Ureter (tissue), 1 donor: ENCODE data around the gene HOXB2. TPM values are rescaled to one million over a fixed set of nuclear protein-coding genes. Genes with fewer than 3 reads are reported as not detected.
A peak's percentile ranks its signal among the peaks of the same experiment; 100 is the strongest.

Source experiments
- DNase-seq: peaks from one replicate; pipeline ENCODE4 v3.0.0-alpha.2; 2020; ENCODE audit warnings: low spot score
- total RNA-seq: library from RNA; stranded (reverse); gene quantifications from one replicate; pipeline ENCODE4 v1.2.4, GENCODE V29; 2023
- donor health status: DM: yes; HTN: yes; CAD: no.

HOXB2 gene
- total RNA-seq, 1 donor from 2014 or later = 50.7 TPM

DNA sequence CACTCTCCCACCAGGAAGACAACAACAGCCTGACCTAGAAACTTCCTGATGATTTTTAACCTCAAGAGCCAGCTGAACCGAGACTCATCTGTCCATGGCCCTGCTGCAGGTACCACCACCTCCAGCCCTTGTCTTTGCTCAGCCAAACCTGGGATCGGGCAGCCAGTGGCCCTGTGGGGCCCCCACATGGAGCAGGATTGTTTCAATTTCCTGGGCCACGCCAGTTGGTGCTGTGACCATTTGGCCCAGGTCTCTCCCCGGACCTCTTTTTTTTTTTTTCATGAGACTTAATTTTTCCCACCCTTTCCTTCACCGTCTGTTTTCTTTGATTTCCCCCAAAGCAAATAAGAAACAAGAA lies 8.3 kb upstream of the HOXB2 start:
- no peak for DNase-seq

DNA sequence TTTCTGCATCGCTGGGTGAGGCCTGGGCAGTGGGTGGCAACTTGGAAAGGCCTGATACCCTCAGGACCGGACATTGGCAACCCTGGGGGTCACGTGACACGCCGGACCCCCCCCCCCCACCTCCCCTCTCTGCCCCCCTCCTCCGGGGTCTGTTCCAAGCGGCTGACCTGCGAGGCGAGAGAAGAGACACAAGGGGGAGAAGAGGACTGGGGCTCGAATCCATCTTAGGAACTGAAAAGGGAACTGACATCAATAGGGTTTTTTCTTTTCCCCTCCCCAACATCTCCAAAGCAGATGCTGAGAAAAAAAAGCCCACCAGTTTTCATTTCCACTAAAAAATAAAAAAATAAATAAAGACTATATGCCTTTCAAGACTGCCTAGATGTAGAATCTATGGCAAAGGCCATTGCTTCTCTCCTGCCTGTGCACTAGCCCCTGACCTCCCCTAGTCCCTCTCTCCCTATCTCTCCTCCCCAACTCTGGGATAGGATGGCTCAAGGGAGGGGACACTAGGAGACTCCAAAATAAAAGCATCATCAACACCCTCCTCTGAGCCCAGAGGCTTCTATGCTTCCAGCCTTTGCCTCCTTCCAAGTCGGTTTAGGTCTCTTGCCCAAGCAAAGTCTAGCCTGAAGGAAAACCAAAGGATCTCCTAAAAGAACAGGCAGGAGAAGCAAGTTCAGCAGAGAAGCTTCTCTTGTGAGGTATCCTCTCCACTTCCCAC lies 7.7 kb upstream of the HOXB2 start:
- no peak for DNase-seq

DNA sequence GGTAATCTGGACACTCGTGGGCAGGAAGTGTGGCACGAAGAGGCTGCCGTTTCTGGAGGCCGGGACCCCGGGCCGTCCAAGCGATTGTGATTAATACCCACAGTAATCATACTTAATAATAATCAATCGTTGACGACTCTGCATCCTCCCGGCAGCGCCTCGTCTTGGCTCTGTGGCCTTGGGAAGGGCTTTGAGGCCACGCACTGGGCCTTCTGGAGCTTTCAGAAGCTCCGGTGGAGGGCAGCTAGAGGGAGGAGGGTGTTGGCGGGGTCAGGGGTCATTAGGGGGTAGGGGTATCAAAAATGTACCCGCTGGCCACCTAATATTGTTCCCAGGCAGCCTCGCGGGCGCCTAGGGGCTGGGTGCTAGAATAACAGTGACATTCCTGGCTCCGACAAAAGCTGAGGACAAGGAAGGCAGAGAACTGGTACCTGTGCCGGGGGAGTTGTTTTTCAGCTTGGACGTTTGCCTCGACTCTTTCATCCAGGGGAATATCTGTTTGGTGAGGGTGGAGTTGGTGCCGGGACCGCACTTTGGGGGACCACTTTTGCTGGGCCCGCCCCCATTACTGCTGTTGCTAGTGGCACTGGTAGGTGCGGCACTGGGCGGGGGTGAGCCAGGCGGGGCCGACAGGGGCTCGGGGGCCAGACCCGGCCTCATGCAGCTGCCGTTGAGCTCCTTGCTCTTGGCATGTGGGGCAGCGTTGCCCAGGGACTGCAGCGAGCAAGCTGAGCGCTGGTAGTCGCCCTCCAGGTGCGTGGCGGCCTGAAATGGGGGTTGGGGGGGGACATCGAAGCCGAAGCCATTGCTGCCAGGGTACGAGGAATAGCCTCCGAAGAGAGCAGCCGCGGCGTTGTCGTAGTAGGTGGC lies 6.9 kb upstream of the HOXB2 start:
- DNase-seq = no peak

GRCh38 chr17:48551214-48551555 lies 6.3 kb upstream of the HOXB2 start:
- no peak for DNase-seq

DNA sequence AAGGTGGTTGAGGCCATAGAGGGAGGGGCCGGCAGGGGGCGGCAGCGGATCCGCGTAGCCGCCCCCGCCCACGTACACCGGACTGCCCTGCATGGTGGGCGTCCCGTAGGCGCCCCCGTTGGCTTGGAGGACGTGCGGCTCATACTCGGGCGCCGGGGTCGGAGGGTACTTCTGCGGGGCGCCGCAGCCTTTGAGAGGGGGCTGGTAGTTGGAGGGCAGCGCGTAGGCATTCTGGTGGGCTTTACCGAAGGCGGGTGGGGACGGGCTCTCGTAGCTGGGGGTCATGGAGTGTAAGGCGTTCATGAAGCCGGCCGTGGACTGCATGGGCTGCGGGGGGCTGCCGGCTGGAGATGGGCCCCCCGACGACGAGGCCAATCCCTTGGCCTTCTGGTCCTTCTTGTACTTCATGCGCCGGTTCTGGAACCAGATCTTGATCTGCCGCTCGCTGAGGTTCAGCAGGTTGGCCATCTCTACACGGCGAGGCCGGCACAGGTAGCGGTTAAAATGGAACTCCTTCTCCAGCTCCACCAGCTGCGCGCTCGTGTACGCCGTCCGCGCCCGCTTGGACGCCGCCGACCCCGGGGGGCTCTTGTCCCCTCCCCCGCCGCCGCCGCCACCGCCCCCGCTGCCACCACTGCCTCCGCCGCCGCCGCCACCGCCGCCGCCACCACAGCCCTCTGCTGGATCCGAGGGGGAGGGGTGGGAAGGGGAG lies 5.7 kb upstream of the HOXB2 start:
- DNase-seq = no peak

DNA sequence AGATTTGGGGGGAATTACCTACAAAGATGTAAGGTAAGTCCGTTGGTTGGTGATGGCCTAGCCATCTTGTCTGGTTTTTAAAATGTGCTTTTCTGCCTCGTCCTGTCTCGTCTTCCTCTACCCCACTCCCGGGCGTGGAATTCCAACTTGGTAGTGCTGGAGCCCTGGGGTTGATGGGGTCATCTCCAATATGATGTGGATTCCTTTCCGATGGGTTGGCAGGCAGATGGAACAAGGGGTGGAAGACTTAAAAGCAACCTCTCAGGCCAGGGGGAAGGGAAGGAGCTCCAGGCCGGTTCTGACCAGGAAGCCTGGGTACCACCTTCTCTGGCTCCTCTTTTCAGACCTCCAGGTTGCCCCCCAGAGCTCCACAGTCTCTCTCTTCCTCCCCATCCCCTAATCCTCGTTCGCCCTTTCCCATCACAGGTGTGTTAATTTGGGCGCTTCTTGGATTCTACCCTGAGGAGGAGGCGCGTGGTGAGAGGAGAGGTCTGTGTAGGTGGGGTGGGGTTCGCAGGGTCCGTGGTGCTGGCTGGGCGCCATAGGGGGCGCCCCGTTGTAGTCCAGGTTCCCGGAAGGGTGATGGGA lies 5.1 kb upstream of the HOXB2 start:
- no peak for DNase-seq

DNA sequence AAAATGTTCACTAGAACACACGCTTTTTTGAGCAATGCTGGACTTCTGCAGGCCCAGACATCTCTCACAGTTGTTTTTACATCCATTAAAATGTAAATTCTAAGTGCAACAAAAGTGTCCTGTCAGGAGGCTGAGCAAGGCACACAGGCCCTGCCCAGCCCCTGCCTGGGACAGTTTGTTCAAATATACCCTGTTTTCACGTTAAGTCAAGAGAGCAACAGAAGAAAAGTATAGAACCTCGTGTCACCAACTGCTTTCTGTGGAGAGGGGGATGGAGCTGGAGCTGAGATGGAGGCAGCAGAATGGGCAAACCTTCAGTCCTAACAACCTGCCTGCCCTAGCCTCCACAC lies 4.3 kb upstream of the HOXB2 start:
- no peak for DNase-seq

DNA sequence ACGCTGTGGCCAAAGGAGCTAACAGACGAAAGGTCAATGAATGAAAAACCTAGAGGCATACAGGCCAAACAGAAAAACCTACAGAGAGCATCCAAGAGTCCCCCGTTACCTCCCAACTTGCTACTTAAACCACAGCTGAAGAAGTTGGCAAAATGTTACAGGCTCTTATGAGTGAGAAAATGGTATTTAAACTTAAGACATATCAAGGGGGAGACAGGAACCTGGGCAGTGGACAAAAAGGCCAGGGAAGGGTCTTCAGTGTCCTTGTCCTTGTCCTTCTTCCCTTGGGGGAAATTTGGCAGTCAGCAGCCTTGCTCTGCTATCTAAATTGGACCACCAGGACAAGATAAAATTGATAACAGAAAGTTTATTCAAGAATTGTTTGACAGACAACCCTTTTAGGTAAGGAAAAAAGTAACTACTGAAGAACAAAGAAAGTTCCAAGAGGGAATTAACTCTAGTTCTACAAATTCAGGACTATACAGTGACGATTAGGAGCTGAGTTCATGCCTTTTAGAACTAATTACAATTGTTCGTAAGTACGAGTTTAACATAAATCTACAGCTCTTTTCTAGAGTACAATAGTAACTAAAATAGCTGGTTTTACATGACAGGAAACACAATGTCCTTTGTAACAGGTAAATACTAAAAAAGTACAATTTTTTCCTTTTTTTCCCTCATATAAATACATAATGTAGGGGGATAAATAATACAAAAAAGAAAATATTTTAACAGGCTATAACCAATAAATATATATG lies 3.8 kb upstream of the HOXB2 start:
- no peak for DNase-seq

DNA sequence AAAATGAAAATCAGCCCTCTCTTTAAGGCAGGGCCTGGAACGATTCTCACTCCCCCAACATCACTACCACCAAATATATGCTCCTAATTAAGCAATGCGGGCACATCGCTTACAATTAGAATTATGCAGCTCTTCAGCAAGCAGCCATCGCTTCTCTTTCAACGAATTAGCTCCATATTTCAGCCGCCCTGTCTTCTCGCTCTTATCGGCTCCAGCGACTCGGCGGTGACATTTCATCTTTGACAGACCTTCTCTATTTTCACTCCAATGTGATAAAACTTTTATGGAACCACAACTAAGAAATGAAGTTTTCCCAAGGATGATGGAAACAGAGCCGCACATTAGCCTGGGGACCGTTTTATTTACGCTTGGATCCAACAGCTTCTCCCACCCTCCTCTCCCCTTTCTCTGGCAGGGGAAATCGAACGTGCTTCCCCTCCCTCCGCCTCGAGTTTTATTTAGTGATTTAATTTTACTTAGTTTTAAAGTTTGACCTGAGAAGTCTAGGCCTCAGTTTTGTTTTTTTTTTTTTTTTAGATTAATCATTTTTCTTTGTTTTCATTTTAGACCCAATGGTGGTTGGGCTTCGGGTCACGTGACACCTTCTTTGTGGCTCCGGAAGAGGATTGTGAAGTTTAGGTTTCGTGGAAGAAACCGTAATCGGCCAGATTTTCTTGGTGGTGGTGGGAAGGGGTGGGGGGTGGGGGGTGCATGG lies 3.1 kb upstream of the HOXB2 start:
- DNase-seq = no peak

GRCh38 chr17:48546924-48547807 lies 2.3 kb upstream of the HOXB2 start:
- no peak for DNase-seq

- DNase-seq = no peak
Observed at GRCh38 chr17:48546137-48546923, 1.4 kb upstream of the HOXB2 start.

DNA sequence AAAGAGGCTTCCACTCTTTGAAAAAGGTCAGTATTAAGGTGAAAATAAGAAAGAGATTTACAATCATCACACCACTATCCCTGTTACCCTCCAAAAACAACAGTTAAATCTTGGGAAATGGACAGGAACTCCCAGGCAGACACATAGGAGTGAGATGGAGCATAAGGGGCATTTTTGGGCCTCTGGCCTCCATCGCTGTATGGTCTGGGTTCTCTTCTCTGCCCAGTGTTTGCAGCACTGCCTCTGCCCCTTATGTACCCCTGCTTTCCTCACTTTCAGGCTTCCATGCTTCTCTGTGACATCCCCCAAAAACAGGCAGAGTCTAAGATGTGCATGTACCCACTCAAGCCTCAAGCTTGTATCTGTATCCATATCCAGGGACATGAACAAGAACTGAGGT lies 630 bp upstream of the HOXB2 start:
- DNase-seq = no peak

DNA sequence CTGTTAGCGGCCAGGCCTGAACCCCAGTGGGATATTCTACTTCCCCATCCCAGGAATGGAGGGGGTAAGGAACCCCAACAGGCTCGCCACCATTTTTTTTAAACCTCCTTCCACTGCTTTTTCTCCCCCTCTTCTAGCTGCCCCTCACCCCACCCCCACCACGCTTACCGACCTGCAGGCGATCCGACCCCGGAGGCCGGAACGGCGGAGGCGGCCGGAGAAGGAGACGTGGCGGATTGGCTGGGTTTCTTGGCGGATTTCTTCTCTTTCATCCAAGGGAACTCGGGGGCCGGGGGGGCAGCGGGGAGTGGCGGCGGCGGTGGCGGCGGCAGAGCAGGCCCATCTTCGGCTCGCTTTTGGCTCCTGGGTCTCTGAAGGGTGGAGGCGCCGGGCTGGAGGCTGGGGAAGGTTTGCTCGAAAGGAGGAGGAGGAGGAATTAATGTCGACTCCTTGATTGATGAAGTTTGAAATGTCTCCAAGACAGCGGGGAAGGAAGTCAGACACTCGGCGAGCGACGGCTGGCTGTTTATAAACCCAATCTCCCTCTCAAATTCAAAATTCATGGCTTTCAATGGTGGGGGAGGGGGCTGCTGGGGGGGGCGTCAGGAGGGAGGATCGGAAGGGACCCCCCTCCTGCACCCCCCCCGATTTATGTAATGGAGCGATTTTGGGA lies 424 bp downstream of the HOXB2 start:
- DNase-seq = peak; percentile 74

DNA sequence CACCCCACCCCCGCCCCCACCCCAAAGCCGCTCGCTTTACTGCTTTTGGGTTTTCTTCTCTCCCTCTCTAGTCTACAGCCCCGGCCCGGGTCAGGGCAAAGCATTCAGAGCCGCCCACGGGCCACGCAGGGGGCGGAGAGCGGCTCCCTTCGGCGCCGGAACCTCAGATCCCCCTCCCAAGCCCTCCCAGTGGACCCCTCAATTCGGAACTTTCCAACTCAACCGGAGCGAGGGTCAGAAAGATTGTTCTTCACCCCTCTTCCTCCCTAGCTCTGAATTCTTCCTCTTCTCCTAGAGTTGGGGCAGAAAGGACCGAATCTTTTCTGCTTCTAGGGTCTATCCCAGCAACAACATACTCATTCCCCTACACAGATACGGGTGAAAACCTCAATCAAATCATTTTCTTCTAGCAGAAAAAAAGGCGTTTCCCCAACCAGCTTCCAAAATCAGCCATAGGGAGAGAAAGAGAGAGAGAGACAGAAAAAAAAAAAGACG lies 1.0 kb downstream of the HOXB2 start:
- DNase-seq = no peak

- no peak for DNase-seq
Observed at GRCh38 chr17:48543107-48543853, 1.6 kb downstream of the HOXB2 start.

- no peak for DNase-seq
Observed at GRCh38 chr17:48542698-48543106, 2.2 kb downstream of the HOXB2 start.

DNA sequence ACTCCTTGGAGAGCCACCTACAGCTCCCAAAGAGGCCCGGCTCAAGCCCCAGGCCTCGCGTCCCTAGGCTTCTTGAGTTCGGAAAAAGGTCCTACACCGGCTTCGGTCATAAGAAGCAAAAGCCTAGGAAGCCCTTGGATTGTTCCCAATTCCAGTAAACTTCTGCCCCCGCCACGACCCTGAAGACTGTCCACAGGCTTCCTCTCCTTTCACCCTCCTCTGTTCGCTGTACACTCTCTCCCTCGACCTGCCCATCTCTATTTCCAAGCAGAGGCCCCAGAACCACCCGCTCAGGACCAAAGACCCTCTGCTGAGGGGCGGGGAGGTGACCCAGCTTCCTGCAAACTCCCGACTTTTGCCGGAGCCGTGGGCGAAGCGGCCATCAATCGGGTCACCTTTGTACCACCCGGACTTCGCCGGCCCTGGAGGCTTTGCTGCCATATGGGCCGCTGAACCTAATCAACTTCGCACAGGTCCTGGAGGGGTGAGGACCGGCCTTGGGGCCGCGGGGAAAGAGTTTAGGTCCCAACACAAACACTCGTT lies 2.7 kb downstream of the HOXB2 start:
- no peak for DNase-seq
